ENCODE data around the gene RDH16. TPM values are rescaled to one million over a fixed set of nuclear protein-coding genes. Genes with fewer than 3 reads are reported as not detected.

RDH16 gene
- total RNA-seq (2021; ENCODE audit: unreplicated experiment) = 0.08 TPM
- polyA plus RNA-seq (2012; ENCODE audit: insufficient read length) = 0.19 TPM
- Bru-seq, nascent RNA = percentile 19 among the genes with signal in this experiment
- BruChase-seq, experiment 1, labeled RNA remaining after a 2-hour chase = percentile 34 among the genes with signal in this experiment
- BruChase-seq, experiment 2, labeled RNA remaining after a 6-hour chase = percentile 22 among the genes with signal in this experiment
- long read RNA-seq = 0 reads

DNA sequence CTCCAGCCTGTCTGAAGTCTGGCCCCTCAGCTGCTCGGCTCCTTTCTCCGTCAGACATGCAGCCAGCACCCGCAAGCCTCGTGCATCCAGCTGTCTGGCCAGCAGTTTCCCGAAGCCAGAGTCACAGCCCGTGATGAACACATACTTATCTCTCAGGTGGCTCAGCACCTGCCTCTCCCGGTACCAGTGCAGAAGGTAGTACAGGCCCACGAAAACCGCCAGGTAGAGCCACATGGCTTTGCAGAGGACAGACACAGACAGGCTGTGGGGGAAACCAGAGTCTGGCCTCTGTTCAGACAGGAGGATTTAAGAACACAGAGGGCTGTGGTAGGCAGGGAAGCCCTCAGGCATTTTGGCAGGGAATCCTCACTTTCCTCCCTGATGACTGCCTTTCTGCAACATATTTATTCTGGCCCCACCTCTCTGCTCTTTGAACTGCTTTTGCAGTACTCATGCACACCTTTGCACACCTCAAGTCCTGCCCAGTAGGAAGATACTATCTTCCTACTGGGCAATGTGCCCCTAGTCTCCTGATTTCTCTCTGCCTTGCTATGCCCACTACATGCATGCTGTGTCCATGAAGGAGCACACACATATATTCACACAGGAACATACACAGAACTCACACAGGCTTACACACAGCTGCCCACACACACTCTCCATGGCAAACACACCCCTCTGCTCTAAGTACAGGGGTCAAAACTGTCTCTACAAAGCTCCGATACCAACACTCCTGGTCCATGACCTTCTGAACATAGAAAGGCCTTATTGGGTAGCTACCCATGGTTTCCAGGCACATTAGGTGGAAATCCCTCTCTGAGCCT lies at the start of gene RDH16:
Gene RDH16 (minus strand): TSS at position 380 of the 824 bp plus-strand sequence. CDS start 146 bp downstream, at position 234.
- in situ Hi-C loops (cut with HindIII; ENCODE audit: low pct_unique_long_range_greater_than_20kb, low sequenced_read_pairs) (no loop called here), intact Hi-C loops (cut with micrococcal nuclease; ENCODE audit: unreplicated experiment) (no loop called here)
- POLR2A ChIA-PET = no interaction called here
- H3K4me3 ChIP-seq (ENCODE audit: low read depth in 2 of 2, low read length in 2 of 2) = no peak within 1 kb of the TSS
- no peaks in the 10 kb centered on the region for H3K4me1 ChIP-seq (ENCODE audit: control insufficient read depth, insufficient read depth, low read length)
- no peaks in the 10 kb centered on the region for H3K9me3 ChIP-seq (ENCODE audit: control insufficient read depth, insufficient read depth, low read depth, low read length)
- CTCF ChIA-PET = no interaction called here
- ATAC-seq (peak; percentile 12; the same call in 1 of the 2 replicates), DNase-seq (ENCODE audit: low read depth, low spot score) (no peak)
- no peak within 1 kb of the TSS for H3K27ac ChIP-seq (ENCODE audit: low read length)
- no peak for TF ChIP-seq REST (IDR thresholded peaks at IDR 0.05; ENCODE audit: insufficient read depth in 1 of 2, low read depth in 2 of 2, low read length in 1 of 2)
- TF ChIP-seq POLR2AphosphoS5 (IDR thresholded peaks at IDR 0.05; ENCODE audit: low read depth, low read length) = no peak
- no peak for TF ChIP-seq SIN3A (IDR thresholded peaks at IDR 0.05; ENCODE audit: borderline replicate concordance, insufficient read depth, low read depth, low read length)
- no peak for TF ChIP-seq TCF7L2 (IDR thresholded peaks at IDR 0.05; ENCODE audit: low read depth, low read length)
- no peak for TF ChIP-seq CTCF (IDR thresholded peaks at IDR 0.05)
- H3K27me3 ChIP-seq (ENCODE audit: control insufficient read depth, insufficient read depth, low read length) = peaks cover 14% of the 10 kb centered on the region
- no TSS peak for BruUV-seq (replicated peaks)
- H3K36me3 ChIP-seq (ENCODE audit: control insufficient read depth, insufficient read depth, low read length) = no peaks in the 10 kb centered on the region

- H3K27me3 ChIP-seq (ENCODE audit: control insufficient read depth, insufficient read depth, low read length) = no peaks in the 10 kb centered on the region
- TF ChIP-seq CTCF (IDR thresholded peaks at IDR 0.05) (peak; percentile 41; the same call in 1 of the 2 replicates), REST (IDR thresholded peaks at IDR 0.05; ENCODE audit: insufficient read depth in 1 of 2, low read depth in 2 of 2, low read length in 1 of 2) (no peak), TCF7L2 (IDR thresholded peaks at IDR 0.05; ENCODE audit: low read depth, low read length) (no peak), SIN3A (IDR thresholded peaks at IDR 0.05; ENCODE audit: borderline replicate concordance, insufficient read depth, low read depth, low read length) (no peak), POLR2AphosphoS5 (IDR thresholded peaks at IDR 0.05; ENCODE audit: low read depth, low read length) (no peak)
- no peak for ATAC-seq
- peak overlapping the region; percentile 57; the same call in 1 of the 2 replicates for H3K27ac ChIP-seq (ENCODE audit: low read length)
- peak overlapping the region; percentile 22 to 44 for H3K4me3 ChIP-seq (ENCODE audit: low read depth in 2 of 2, low read length in 2 of 2)
- in situ Hi-C loops (cut with HindIII; ENCODE audit: low pct_unique_long_range_greater_than_20kb, low sequenced_read_pairs) (no loop called here), intact Hi-C loops (cut with micrococcal nuclease; ENCODE audit: unreplicated experiment) (loop anchor here (2.0 kb wide), 1 partner anchor 56 kb away; no protein-coding TSS in a partner anchor)
- no peaks in the 10 kb centered on the region for H3K9me3 ChIP-seq (ENCODE audit: control insufficient read depth, insufficient read depth, low read depth, low read length)
- peaks cover 14% of the 10 kb centered on the region for H3K4me1 ChIP-seq (ENCODE audit: control insufficient read depth, insufficient read depth, low read length)
- DNase-seq (ENCODE audit: low read depth, low spot score) = no peak
- BruUV-seq (replicated peaks) = no TSS peak
- H3K36me3 ChIP-seq (ENCODE audit: control insufficient read depth, insufficient read depth, low read length) = peaks cover 3% of the 10 kb centered on the region; the same call in 1 of the 2 replicates
- CTCF ChIA-PET = interaction anchor here (0.8 kb wide), 1 partner anchor 56 kb away, joined by 4 read pairs; no protein-coding TSS in a partner anchor
- POLR2A ChIA-PET = no interaction called here
Measured at GRCh38 chr12:57006809-57007475, 49.5 kb upstream of the RDH16 start.

Data from Panc1 (cell line).